Stimulated activated CD4-positive, alpha-beta T cell treated with anti-CD3 and anti-CD28 coated beads, Interleukin-12 subunit alpha, Interleukin-12 subunit beta, amount 100 ng/mL, for 48 hours (primary cell): ENCODE results near the gene UPK3B.
"Not testable (repeated sequence)": the region's sequence is repeated elsewhere in the genome, so short reads cannot be mapped to it uniquely, and the experiment has no call there.

Experiments used
- DNase-seq, 3 donors: peaks; one replicate each; pipeline ENCODE4 v3.0.0-alpha.2; 2020; ENCODE audit warnings: low read depth in 2 of 3, low spot score in 1 of 3

UPK3B gene

DNA sequence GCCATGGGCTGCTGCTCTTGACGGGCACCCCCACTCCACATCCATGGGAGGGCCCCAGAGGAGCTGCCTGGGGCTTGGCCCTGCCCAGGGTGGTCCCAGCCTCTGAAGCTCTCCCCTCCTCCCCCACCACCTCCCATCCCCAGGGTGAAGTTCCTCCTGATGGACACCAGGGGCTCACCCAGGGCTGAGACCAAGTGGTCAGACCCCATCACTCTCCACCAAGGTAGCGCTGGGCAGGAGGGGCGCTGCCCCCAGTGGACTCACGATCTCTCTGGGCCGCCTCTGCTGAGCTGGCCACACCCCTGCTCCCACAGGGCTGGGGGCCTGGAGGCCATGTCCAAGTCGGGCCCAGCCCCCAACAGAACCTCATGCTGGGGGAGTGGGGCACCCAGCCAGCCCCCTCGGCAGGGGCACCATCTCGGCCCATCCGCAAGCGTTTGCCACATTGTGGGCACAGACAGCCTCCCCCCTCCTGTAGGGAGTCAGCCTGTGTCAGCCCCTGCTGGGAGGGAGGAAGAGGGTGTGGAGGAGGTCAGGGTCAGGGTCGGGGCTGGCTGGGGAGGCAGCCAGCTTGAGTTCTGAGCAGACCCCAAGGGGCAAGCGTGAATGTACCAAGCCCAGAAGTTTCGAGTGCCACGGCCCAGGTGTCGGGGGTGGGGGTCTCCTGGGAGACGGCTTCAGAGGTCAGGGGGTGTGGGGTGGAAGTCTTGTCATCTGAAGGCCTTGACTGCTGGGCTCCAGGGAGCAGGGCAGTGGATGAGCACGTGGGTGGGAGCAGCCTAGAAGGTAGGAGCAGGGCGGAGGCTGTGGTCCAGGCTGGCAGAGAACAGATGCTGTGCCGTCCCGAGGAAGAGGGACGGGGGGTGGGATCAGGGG lies 2.8 kb downstream of the UPK3B start:
- no peak for DNase-seq

GRCh38 chr7:76513817-76514799 lies 3.8 kb downstream of the UPK3B start:
- no peak for DNase-seq

- DNase-seq, result no peak
Measured at GRCh38 chr7:76514926-76515771, 4.8 kb downstream of the UPK3B start.

- peak in 1 of 3 donors; percentile 23 for DNase-seq
Measured at GRCh38 chr7:76515999-76516443, 5.7 kb downstream of the UPK3B start.

- not testable (repeated sequence) for DNase-seq
Measured at GRCh38 chr7:76516932-76517331, 6.6 kb downstream of the UPK3B start.

DNA sequence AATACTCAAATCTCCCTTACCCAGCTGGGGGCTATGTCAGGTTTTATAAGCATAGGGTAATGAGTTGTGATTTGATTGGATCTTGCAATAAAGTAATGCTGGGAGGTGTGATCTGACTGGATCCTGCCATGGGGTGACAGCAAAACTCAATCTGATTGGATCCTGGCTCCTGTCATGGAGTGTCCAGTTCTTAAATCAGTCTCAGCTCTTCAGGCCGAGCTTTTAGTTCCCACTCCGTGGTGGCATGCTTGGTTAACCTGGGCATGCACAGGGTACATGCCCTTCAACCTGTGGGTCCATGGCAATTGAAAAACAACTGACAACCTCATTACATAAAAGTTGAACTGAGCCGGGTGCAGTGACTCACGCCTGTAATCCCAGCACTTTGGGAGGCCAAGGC lies 15.8 kb downstream of the UPK3B start:
- DNase-seq, result not testable (repeated sequence)

DNA sequence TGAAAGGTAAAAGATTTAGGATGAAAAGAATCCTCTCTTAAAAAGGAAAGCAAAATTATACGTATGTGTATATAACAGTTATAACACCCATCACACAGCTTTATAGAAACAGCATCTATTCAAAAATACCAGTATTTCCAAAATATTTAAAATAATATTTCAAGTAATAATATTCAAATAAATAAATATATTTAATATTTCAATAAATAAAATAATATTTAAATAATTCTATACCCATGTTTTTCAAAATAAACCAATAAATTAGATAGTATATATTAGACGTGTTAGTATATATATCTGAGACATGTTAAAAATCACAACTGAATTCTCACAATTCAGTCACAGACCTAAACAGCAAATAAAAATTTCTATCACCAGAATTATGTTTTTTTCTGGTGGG lies 21.3 kb downstream of the UPK3B start:
- not testable (repeated sequence) for DNase-seq

GRCh38 chr7:76543197-76543596 lies 32.8 kb downstream of the UPK3B start, which contains the start of gene SPDYE16:
Gene SPDYE16 (minus strand): TSS chr7:76543297. CDS start chr7:76541459, 1,838 bp downstream.
- DNase-seq, result not testable (repeated sequence)

DNA sequence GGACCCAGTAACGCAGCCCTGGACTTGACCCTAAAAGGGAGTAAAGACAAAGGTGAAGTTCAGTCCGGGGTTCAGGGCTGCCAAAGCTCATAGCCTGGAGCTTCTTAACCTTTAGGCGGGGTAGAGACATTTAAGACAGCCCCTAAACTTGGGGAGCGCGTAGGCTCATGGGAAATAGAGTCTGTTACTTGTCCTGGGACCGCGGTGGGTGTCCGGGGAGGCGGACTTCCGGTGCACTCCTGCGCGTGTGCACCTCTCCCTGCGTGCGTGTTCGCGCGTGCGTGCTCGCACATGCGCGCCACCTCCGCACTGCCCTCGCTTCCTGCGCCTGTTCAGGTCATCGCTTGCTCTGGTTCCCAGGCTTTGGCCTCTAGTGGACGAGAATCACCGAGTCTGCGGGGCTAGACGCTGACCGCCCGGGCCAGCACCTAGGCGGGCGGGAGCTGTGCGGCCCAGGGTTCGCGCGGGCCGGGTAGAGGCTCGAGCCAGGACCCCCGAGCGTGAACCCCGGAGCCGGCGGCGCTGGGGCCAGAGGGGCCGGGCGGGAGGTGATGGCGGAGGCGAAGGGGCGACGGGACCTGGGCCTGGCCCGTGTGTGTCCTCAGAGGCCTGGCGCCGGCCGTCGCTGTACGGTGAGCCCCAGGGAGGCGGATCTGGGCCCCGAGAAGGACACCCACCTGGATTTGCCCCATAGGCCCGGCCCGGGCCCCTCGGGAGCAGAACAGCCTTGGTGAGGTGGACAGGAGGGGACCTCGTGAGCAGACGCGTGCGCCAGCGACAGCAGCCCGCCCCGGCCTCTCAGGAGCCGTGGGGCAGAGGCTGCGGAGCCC lies 38.9 kb downstream of the UPK3B start:
- DNase-seq, result peak; percentile 78 to 88 (median 82)

- DNase-seq, result not testable (repeated sequence)
Measured at GRCh38 chr7:76549855-76550248, 39.5 kb downstream of the UPK3B start.

DNA sequence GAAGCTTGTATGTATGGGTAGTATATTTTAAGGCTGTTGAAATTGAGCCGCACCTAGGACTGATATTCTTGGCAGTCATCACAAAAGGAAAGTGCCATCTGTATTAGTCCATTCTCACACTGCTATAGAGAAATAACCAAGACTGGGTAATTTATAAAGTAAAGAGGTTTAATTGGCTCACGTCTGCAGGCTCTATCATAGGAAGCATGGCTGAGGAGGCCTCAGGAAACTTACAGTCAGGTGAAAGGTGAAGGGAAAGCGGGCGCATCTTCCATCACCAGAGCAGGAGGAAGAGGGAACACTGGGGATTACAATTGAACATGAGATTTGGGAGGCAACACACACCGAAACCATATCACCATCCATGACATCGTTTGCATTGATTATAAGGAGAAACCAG lies 41.6 kb downstream of the UPK3B start:
- not testable (repeated sequence) for DNase-seq

GRCh38 chr7:76559685-76560084 lies 49.3 kb downstream of the UPK3B start:
- DNase-seq, result not testable (repeated sequence)

GRCh38 chr7:76560157-76560556 lies 49.8 kb downstream of the UPK3B start:
- DNase-seq, result not testable (repeated sequence)

DNA sequence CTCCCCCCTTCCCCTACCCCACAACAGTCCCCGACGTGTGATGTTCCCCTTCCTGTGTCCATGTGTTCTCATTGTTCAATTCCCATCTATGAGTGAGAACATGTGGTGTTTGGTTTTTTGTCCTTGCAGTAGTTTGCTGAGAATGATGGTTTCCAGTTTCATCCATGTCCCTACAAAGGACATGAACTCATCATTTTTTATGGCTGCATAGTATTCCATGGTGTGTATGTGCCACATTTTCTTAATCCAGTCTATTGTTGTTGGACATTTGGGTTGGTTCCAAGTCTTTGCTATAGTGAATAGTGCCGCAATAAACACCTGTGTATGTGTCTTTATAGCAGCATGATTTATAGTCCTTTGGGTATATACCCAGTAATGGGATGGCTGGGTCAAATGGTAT lies 51.0 kb downstream of the UPK3B start:
- not testable (repeated sequence) for DNase-seq

DNA sequence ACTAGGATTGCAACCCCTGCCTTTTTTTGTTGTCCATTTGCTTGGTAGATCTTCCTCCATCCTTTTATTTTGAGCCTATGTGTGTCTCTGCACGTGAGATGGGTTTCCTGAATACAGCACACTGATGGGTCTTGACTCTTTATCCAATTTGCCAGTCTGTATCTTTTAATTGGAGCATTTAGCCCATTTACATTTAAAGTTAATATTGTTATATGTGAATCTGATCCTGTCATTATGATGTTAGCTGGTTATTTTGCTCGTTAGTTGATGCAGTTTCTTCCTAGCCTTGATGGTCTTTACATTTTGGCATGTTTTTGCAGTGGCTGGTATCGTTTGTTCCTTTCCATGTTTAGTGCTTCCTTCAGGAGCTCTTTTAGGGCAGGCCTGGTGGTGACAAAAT lies 54.6 kb downstream of the UPK3B start:
- DNase-seq, result not testable (repeated sequence)
